Testis (tissue), 2 donors: ENCODE results near the gene PLCL1.

Experiments
- CTCF ChIP-seq, 3 experiments: fragments of 450-650 bp in 2 of 3; fragments of 200-600 bp in 1 of 3; sonication (generic) in 1 of 3; IDR thresholded peaks; one replicate each; pipeline ENCODE4 v1.5.1; 2016 to 2019; ENCODE audit warnings: antibody characterized with exemption in 3 of 3, mild to moderate bottlenecking in 2 of 3, moderate library complexity in 1 of 3
- POLR2A ChIP-seq: fragments of 450-650 bp; IDR thresholded peaks from one replicate; pipeline ENCODE4 v1.6.1; 2017; ENCODE audit warnings: antibody characterized with exemption, mild to moderate bottlenecking, moderate library complexity

GRCh38 chr2:198168651-198169050 is 364.3 kb downstream of the PLCL1 start:
- TF ChIP-seq CTCF (IDR thresholded peaks at IDR 0.05) (no peak), POLR2A (no peak)
